Nephron (organoid): ENCODE results near the gene DSCAM.

ENCODE experiments used
- H3K27ac Mint-ChIP-seq, 3 experiments: 2 replicates each; pipeline ENCODE4 v1.8.0; 2020; ENCODE audit warnings: mixed read lengths in 3 of 3, mild to moderate bottlenecking in 2 of 3, moderate library complexity in 1 of 3
- H3K27me3 Mint-ChIP-seq: 2 replicates; pipeline ENCODE4 v1.8.0; 2021; ENCODE audit warnings: low read depth, mild to moderate bottlenecking, moderate library complexity, mixed read lengths
- H3K36me3 Mint-ChIP-seq: 2 replicates; pipeline ENCODE4 v1.8.0; 2020; ENCODE audit warnings: low read depth, mixed read lengths
- H3K4me1 Mint-ChIP-seq: 2 replicates; pipeline ENCODE4 v1.8.0; 2020; ENCODE audit warnings: mixed read lengths
- H3K4me3 Mint-ChIP-seq, 3 experiments: 2 replicates each; pipeline ENCODE4 v1.8.0; 2020; ENCODE audit warnings: mild to moderate bottlenecking in 3 of 3, mixed read lengths in 3 of 3, moderate library complexity in 2 of 3
- H3K9me3 Mint-ChIP-seq: 2 replicates; pipeline ENCODE4 v1.8.0; 2020; ENCODE audit warnings: mixed read lengths
- CTCF ChIP-seq, 3 experiments: fragments of 200-600 bp; sonication (generic); IDR thresholded peaks; one replicate each; pipeline ENCODE4 v1.5.0; 2021; ENCODE audit warnings: antibody characterized with exemption in 3 of 3; ENCODE audit not compliant: unreplicated experiment in 3 of 3

The DSCAM gene

GRCh38 chr21:40783404-40783803, 63.6 kb downstream of the DSCAM start:
- Mint-ChIP-seq H3K27ac (no peak overlapping the region), H3K36me3 (no peaks in the 10 kb centered on the region), H3K27me3 (no peaks in the 10 kb centered on the region), H3K9me3 (no peaks in the 10 kb centered on the region), H3K4me1 (peaks cover 8% of the 10 kb centered on the region), H3K4me3 (no peak overlapping the region)
- no peak for TF ChIP-seq CTCF (IDR thresholded peaks at IDR 0.05; ENCODE audit: unreplicated experiment in 3 of 3)

- Mint-ChIP-seq H3K27ac (no peak overlapping the region), H3K4me3 (no peak overlapping the region), H3K9me3 (no peaks in the 10 kb centered on the region), H3K27me3 (peaks cover 5% of the 10 kb centered on the region), H3K4me1 (peaks cover 38% of the 10 kb centered on the region), H3K36me3 (no peaks in the 10 kb centered on the region)
- TF ChIP-seq CTCF (IDR thresholded peaks at IDR 0.05; ENCODE audit: unreplicated experiment in 3 of 3): no peak
Measured at GRCh38 chr21:40770435-40771055, 76.4 kb downstream of the DSCAM start.

GRCh38 chr21:40769231-40769630, 77.7 kb downstream of the DSCAM start:
- Mint-ChIP-seq H3K4me3 (no peak overlapping the region), H3K9me3 (no peaks in the 10 kb centered on the region), H3K27me3 (peaks cover 9% of the 10 kb centered on the region), H3K36me3 (no peaks in the 10 kb centered on the region), H3K4me1 (peaks cover 41% of the 10 kb centered on the region), H3K27ac (no peak overlapping the region)
- TF ChIP-seq CTCF (IDR thresholded peaks at IDR 0.05; ENCODE audit: unreplicated experiment in 3 of 3): no peak

GRCh38 chr21:40768056-40768455, 78.9 kb downstream of the DSCAM start:
- peaks cover 36% of the 10 kb centered on the region for H3K4me1 Mint-ChIP-seq

GRCh38 chr21:40766381-40766780, 80.6 kb downstream of the DSCAM start:
- TF ChIP-seq CTCF (IDR thresholded peaks at IDR 0.05; ENCODE audit: unreplicated experiment in 3 of 3): no peak
- no peak overlapping the region for H3K27ac Mint-ChIP-seq
- no peak overlapping the region for H3K4me3 Mint-ChIP-seq
- H3K27me3 Mint-ChIP-seq: peaks cover 9% of the 10 kb centered on the region
- H3K4me1 Mint-ChIP-seq: peaks cover 35% of the 10 kb centered on the region
- no peaks in the 10 kb centered on the region for H3K36me3 Mint-ChIP-seq
- peaks cover 5% of the 10 kb centered on the region for H3K9me3 Mint-ChIP-seq

More at GRCh38 chr21:40768056-40768455, 78.9 kb downstream of the DSCAM start:
- H3K27ac Mint-ChIP-seq: no peak overlapping the region
- TF ChIP-seq CTCF (IDR thresholded peaks at IDR 0.05; ENCODE audit: unreplicated experiment in 3 of 3): no peak
- peaks cover 4% of the 10 kb centered on the region for H3K9me3 Mint-ChIP-seq
- H3K27me3 Mint-ChIP-seq: peaks cover 9% of the 10 kb centered on the region
- H3K4me3 Mint-ChIP-seq: no peak overlapping the region
- no peaks in the 10 kb centered on the region for H3K36me3 Mint-ChIP-seq

GRCh38 chr21:40765811-40766210, 81.1 kb downstream of the DSCAM start:
- no peak for TF ChIP-seq CTCF (IDR thresholded peaks at IDR 0.05; ENCODE audit: unreplicated experiment in 3 of 3)
- peaks cover 35% of the 10 kb centered on the region for H3K4me1 Mint-ChIP-seq
- H3K4me3 Mint-ChIP-seq: peak overlapping the region in 1 of 3 experiments; percentile 19
- peaks cover 11% of the 10 kb centered on the region for H3K27me3 Mint-ChIP-seq
- no peaks in the 10 kb centered on the region for H3K36me3 Mint-ChIP-seq
- H3K27ac Mint-ChIP-seq: no peak overlapping the region
- peaks cover 5% of the 10 kb centered on the region for H3K9me3 Mint-ChIP-seq
